ENCODE data around the gene TXNDC11.

The TXNDC11 gene

DNA sequence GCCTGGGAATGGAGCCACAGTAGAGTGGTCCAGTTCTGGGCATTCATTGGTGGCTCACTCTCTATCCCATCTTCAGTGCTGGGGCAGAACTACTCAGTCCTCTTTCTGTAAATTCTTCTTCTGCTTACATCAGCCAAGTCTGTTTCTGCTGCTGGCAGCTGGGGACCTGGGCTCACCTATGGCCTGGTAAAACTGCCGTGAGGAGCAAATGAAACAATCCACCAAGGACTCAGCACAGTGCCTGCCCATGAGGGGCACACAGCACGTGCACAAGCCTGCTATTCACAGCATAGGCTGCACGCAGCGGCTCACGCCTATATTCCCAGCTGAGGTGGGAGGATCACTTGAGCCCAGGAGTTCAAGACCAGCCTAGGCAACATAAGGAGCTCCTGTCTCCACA, 105.3 kb downstream of the TXNDC11 start:
- H3K4me3 ChIP-seq (ENCODE audit: low read depth, low read length): no peak overlapping the region
- TF ChIP-seq, protein P1, sequence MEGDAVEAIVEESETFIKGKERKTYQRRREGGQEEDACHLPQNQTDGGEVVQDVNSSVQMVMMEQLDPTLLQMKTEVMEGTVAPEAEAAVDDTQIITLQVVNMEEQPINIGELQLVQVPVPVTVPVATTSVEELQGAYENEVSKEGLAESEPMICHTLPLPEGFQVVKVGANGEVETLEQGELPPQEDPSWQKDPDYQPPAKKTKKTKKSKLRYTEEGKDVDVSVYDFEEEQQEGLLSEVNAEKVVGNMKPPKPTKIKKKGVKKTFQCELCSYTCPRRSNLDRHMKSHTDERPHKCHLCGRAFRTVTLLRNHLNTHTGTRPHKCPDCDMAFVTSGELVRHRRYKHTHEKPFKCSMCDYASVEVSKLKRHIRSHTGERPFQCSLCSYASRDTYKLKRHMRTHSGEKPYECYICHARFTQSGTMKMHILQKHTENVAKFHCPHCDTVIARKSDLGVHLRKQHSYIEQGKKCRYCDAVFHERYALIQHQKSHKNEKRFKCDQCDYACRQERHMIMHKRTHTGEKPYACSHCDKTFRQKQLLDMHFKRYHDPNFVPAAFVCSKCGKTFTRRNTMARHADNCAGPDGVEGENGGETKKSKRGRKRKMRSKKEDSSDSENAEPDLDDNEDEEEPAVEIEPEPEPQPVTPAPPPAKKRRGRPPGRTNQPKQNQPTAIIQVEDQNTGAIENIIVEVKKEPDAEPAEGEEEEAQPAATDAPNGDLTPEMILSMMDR (IDR thresholded peaks at IDR 0.05; ENCODE audit: control insufficient read depth, extremely low read depth, insufficient read depth): no peak
- no peak for DNase-seq (ENCODE audit: low read depth)

DNA sequence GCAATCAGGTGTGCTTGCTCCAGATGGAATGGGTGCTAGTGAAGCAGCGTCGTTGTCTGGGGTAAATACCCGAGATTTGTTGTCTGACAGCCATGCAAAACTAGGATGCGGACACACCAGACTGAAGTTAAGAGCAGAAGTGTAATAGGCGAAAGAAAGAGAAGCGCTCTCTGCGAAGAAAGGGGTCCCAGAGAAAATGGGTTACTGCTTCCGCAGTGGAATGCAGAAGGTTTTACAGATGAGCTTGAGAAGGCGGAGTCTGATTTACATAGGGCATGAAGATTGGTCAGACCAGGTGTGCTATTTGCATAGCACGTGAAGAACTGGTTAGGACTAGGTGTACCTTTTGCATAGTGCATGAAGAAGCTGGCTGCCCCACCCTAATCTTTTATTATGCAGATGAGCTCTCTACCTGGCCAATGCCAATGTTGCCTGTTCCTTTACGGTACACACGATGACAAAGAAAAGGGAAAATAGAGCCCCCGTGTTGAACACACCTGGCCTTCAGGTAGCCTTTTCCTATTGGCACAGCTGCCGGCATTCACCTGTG, 106.4 kb downstream of the TXNDC11 start:
- TF ChIP-seq, protein P1 (IDR thresholded peaks at IDR 0.05; ENCODE audit: control insufficient read depth, extremely low read depth, insufficient read depth): no peak
- no peak overlapping the region for H3K4me3 ChIP-seq (ENCODE audit: low read depth, low read length)
- DNase-seq (ENCODE audit: low read depth): peak; percentile 91

DNA sequence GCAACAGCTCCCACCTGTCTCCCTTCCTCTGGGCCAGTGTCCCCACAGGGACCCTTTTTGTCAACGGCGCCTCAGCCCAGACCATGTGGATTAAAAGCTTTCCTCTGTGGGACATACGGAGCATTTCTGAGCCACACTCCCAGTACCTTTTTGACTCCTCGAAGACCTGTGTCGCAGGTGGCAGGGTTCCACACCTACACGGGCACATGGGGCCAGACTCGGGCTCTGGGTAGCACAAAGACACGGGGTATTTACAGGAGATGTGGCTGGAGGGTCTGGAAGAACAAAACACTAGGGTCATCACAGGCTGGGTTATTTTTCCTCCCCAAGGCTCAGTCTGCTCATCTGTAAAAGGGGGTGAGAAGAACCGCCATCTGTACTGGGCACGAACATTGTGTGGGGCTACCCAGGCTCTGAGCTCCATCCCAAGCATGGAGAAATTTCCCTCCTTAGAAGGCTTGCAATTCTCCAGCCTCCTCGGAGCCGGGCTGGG, 106.9 kb downstream of the TXNDC11 start:
- no peak overlapping the region for H3K4me3 ChIP-seq (ENCODE audit: low read depth, low read length)
- no peak for DNase-seq (ENCODE audit: low read depth)
- TF ChIP-seq, protein P1 (IDR thresholded peaks at IDR 0.05; ENCODE audit: control insufficient read depth, extremely low read depth, insufficient read depth): no peak

DNA sequence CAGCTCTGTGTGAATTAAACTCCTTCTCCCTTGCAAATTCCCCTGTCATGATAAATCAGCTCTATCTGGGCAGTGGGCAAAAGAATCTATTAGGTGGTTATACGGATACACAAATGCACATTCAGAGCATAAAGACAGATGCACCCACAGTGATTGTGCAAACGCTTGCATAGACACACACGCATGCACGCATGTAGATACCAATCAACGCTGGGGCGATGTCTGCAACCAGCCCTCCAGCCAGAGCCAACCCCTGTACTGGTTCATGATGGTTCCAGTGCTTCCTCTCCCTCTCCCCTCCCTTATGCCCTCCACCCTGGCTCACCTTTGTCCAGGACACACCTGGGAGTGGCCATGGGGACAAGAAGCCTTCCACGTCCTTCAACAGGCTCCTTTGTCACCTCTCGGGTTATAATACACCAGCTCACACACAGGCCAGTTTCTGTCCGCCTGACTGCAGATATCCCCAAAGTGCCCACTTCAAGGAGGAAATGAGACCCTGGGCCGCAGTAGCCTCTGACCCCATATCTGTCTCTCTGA, 107.5 kb downstream of the TXNDC11 start:
- TF ChIP-seq, protein P1 (IDR thresholded peaks at IDR 0.05; ENCODE audit: control insufficient read depth, extremely low read depth, insufficient read depth): no peak
- H3K4me3 ChIP-seq (ENCODE audit: low read depth, low read length): no peak overlapping the region
- DNase-seq (ENCODE audit: low read depth): no peak

DNA sequence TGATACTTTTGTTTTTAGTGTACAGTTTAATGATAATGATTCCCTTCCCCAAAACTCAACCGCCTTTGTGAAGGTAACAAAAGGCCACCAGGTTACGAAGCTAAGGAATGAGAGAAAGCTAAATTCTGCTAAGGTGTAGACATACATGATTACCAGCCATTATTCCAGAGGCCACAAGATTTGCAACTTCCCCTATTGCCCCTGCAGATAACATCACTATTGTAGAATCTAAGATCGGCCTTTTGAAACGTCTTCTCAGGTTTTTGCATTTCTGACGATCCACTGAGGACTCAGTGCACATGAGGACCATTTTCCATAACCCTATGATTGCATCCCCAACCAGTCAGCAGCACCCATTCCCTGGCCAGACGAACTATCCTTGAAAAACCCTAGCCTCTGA, 108.3 kb downstream of the TXNDC11 start:
- no peak for DNase-seq (ENCODE audit: low read depth)
- TF ChIP-seq, protein P1 (IDR thresholded peaks at IDR 0.05; ENCODE audit: control insufficient read depth, extremely low read depth, insufficient read depth): no peak

DNA sequence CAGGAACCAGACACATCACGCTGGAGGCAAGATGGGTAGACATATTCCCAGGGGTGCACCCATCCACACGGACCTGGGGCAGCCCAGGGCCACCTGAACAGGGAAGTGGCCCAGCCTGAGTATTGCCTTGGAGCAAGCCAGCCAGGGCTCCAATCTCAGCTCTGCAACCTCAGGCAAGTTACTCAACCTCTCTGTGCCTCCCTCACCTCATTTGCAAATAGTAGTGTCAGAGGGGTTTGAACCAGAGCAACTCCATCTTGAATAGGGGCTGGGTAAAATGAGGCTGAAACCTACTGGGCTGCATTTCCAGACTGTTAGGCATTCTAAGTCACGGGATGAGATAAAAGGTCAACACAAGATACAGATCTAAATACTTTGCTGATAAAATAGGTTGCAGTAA, 109.5 kb downstream of the TXNDC11 start:
- TF ChIP-seq, protein P1 (IDR thresholded peaks at IDR 0.05; ENCODE audit: control insufficient read depth, extremely low read depth, insufficient read depth): no peak
- no peak overlapping the region for H3K4me3 ChIP-seq (ENCODE audit: low read depth, low read length)
- DNase-seq (ENCODE audit: low read depth): no peak

More for the DNA sequence above, 108.3 kb downstream of the TXNDC11 start:
- no peak overlapping the region for H3K4me3 ChIP-seq (ENCODE audit: low read depth, low read length)

DNA sequence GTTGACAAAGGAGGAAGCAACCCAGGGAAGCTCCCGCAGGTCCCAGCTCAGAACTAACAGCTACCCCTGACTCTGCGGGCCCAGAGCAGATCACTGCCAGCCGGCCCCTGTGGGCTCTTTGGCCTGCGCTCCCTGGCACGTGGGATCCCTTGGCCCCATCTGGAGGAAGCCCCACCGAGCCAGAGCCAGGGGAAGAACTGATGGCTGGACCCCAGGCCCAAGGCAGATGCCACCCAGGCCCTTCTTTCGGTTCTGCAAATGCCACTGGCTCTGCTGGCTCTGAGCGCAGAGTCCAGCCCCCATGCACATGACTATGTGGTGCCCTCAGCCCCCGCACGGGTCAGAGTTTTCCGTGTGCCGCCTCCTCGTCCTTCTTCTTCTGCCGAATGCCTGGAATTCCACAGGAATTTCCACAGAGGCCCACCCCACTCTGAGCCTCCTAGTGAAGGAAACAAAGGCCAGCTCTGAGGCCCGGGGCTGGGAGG, 110.2 kb downstream of the TXNDC11 start:
- H3K4me3 ChIP-seq (ENCODE audit: low read depth, low read length): no peak overlapping the region
- no peak for DNase-seq (ENCODE audit: low read depth)

More for the DNA sequence above, 110.2 kb downstream of the TXNDC11 start:
- TF ChIP-seq, protein P1 (IDR thresholded peaks at IDR 0.05; ENCODE audit: control insufficient read depth, extremely low read depth, insufficient read depth): no peak
